AG04449 (cell line): ENCODE data around the gene BCL6.

Source experiments
- CTCF ChIA-PET: fragments of 350-600 bp; formaldehyde crosslinking; extraction: SDS; loops from one replicate; lab custom pipeline; 2021; ENCODE audit warnings: antibody characterized with exemption; lab: Yijun Ruan, JAX
- POLR2A ChIA-PET: fragments of 400-600, 350-600 bp; formaldehyde crosslinking; extraction: SDS; loops from one replicate; lab custom pipeline; 2020; ENCODE audit warnings: antibody characterized with exemption, inconsistent platforms; lab: Yijun Ruan, JAX
- DNase-seq: peaks from one replicate; pipeline ENCODE4 v3.0.0-alpha.2; 2010; ENCODE audit warnings: low read depth, low spot score
- H3K4me3 ChIP-seq: 2 replicates; pipeline ENCODE4 v1.5.1; 2011; ENCODE audit warnings: low read depth, mild to moderate bottlenecking, control low read depth, low read length
- CTCF ChIP-seq: IDR thresholded peaks from one replicate; pipeline ENCODE4 v1.5.1; 2011; ENCODE audit warnings: mild to moderate bottlenecking, moderate library complexity, low read length, control low read depth, inconsistent platforms; ENCODE audit not compliant: insufficient read depth; ENCODE audit errors: missing control alignments

The BCL6 gene

GRCh38 chr3:187679638-187680396 lies 65.5 kb downstream of the BCL6 start:
- no peak overlapping the region for H3K4me3 ChIP-seq
- TF ChIP-seq CTCF, result peak; percentile 93
- no peak for DNase-seq
- POLR2A ChIA-PET, result interaction anchor here (1.1 kb wide), 1 partner anchor 361 kb away, joined by 6 read pairs; no protein-coding TSS in a partner anchor
- CTCF ChIA-PET, result interaction anchor here (0.6 to 24.9 kb wide), 94 partner anchors 8 to 1276 kb away, joined by 3 to 1530 read pairs (median 5); partner anchors contain the start of genes MASP1, RPL39L, RTP2 and RTP4

- no peak for DNase-seq
- CTCF ChIA-PET, result interaction anchor here (0.6 to 24.9 kb wide), 91 partner anchors 8 to 1277 kb away, joined by 3 to 1530 read pairs (median 5); partner anchors contain the start of genes MASP1, RPL39L, RTP2 and RTP4
- TF ChIP-seq CTCF, result peak; percentile 62
- POLR2A ChIA-PET, result no interaction called here
- no peak overlapping the region for H3K4me3 ChIP-seq
Observed at GRCh38 chr3:187678726-187679268, 66.5 kb downstream of the BCL6 start.

GRCh38 chr3:187677604-187678003 lies 67.7 kb downstream of the BCL6 start:
- no peak overlapping the region for H3K4me3 ChIP-seq
- POLR2A ChIA-PET, result no interaction called here
- CTCF ChIA-PET, result interaction anchor here (0.9 to 24.9 kb wide), 12 partner anchors 10 to 564 kb away, joined by 3 to 1530 read pairs (median 12); partner anchors contain the start of gene RTP4
- TF ChIP-seq CTCF, result no peak
- DNase-seq, result no peak

- no peak for DNase-seq
- no peak overlapping the region for H3K4me3 ChIP-seq
- POLR2A ChIA-PET, result no interaction called here
- CTCF ChIA-PET, result interaction anchor here (0.9 to 24.9 kb wide), 4 partner anchors 8 to 454 kb away, joined by 3 to 1530 read pairs (median 270); no protein-coding TSS in a partner anchor
- TF ChIP-seq CTCF, result no peak
Observed at GRCh38 chr3:187673012-187673411, 72.3 kb downstream of the BCL6 start.
